ENCODE measurements around the gene RWDD3.

DNA sequence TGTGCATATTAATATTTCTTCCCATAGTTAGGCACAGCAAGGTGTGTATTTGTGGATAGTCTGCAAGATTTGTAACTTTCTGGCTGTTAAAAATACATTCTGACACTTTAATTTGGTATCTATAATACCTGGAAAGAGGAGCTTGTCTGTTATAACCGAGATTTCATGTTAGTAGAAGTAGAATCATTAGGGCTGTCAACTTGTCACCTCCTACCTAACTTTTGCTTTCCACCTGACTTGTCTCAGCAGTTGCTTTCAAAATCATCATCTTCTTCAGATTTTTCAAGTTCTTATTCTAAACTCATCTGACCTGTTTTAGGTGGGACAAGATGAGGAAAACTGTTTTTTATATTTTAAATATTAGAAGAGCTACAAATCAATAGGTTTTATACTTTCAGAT, 11.0 kb downstream of the RWDD3 start:
- TF ChIP-seq, protein P1, sequence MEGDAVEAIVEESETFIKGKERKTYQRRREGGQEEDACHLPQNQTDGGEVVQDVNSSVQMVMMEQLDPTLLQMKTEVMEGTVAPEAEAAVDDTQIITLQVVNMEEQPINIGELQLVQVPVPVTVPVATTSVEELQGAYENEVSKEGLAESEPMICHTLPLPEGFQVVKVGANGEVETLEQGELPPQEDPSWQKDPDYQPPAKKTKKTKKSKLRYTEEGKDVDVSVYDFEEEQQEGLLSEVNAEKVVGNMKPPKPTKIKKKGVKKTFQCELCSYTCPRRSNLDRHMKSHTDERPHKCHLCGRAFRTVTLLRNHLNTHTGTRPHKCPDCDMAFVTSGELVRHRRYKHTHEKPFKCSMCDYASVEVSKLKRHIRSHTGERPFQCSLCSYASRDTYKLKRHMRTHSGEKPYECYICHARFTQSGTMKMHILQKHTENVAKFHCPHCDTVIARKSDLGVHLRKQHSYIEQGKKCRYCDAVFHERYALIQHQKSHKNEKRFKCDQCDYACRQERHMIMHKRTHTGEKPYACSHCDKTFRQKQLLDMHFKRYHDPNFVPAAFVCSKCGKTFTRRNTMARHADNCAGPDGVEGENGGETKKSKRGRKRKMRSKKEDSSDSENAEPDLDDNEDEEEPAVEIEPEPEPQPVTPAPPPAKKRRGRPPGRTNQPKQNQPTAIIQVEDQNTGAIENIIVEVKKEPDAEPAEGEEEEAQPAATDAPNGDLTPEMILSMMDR (IDR thresholded peaks at IDR 0.05) = no peak
- TF ChIP-seq POLR2A (IDR thresholded peaks at IDR 0.05) = no peak

Data from uterus (tissue), 2 donors.